ENCODE data around the gene TRHDE. TPM values are rescaled to one million over a fixed set of nuclear protein-coding genes. Genes with fewer than 3 reads are reported as not detected.

Gene TRHDE
- total and polyA plus RNA-seq, 9 of the 15 experiments (the other 6 are each of a cell fraction or from before 2014, with no cell fraction given): 0.03 to 0.29 (median 0.09) TPM

DNA sequence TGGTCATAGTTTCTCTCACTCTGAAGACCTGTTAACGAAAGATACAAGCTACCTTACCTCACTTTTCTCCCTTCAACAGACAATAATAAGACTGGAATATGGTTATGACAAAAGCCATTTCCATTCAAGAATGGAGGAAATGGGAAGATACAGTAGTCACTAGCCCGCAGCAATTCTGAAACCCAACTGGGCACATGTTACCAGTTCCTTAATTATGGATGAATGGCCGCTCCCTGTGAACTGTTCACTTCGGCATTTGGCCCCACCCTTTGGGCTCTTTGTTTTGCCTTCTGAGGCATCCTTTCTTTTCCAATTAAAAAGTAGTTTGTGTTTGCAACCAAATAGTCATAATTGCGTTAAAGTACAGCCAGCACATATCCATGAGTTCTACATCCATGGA is 19.0 kb downstream of the TRHDE start (continued):
- TF ChIP-seq REST (IDR thresholded peaks at IDR 0.05; ENCODE audit: borderline replicate concordance) (no peak), REST (CRISPR knock-in tag; IDR thresholded peaks at IDR 0.05; ENCODE audit: low read depth) (no peak), RAD51 (IDR thresholded peaks at IDR 0.05; ENCODE audit: borderline replicate concordance, low read depth) (no peak), FOXK2 (conservative IDR thresholded peaks at IDR 0.05 in 1 of 2, IDR thresholded peaks at IDR 0.05 in 1 of 2; ENCODE audit: low read depth in 2 of 2) (no peak), RFX7 (CRISPR knock-in tag; IDR thresholded peaks at IDR 0.05) (no peak), ATF2 (CRISPR knock-in tag; IDR thresholded peaks at IDR 0.05) (no peak), CTCF (IDR thresholded peaks at IDR 0.05 in 2 of 3, conservative IDR thresholded peaks at IDR 0.05 in 1 of 3; ENCODE audit: insufficient read depth in 2 of 3, low read depth in 1 of 3, low read length in 3 of 3) (no peak), THRAP3 (IDR thresholded peaks at IDR 0.05; ENCODE audit: borderline replicate concordance) (no peak), FOXJ3 (CRISPR knock-in tag; IDR thresholded peaks at IDR 0.05) (no peak), RBM34 (IDR thresholded peaks at IDR 0.05; ENCODE audit: borderline replicate concordance, insufficient read depth, low read length) (no peak)
